ENCODE data around the gene CSNK1G2. TPM values are rescaled to one million over a fixed set of nuclear protein-coding genes. Genes with fewer than 3 reads are reported as not detected.

CSNK1G2 gene
- total RNA-seq, 4 donors from 2014 or later = 34.1 to 52.6 (median 48.5) TPM

DNA sequence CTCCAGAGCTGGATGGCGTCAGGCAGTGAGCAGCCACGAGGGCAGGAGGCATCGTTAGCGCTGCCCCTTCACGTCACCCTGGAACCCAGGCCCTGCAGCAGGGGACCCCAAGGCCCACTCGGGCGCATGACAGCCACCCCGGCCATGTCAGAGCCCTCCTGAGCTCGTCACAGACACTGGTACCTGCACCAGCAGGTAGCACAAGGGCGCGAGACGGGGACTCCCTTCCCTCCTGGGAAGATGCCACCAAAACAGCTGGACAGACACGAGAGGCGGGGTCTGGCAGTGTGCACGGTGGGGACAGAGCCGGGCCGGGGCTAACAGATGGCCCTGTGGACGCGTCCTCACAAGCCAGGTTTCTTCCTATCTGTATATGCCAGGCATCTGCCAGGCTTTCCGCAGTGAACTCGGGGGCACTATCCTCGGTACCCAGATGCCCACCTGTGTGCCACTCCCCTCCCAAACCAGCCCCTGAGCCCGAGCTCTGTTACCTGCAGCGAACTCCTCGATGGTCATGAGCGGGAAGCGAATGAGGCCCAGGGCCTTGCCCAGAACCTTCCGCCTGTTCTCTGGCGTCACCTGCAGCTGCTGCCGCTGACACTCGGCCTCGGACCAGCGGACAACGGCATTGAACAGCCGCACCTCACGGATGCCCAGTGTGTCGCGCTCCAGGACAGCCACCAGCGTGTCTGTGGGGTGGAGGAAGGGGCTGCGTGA is 48.7 kb downstream of the CSNK1G2 start:
- Histone ChIP-seq H3K9me3 (no peaks in the 10 kb centered on the region), H3K4me3 (no peak overlapping the region), H3K4me1 (no peaks in the 10 kb centered on the region), H3K27ac (replicated peaks in 1 of 4) (no peak overlapping the region), H3K36me3 (peaks cover 40 to 98% (median 82%) of the 10 kb centered on the region in 4 donors), H3K27me3 (no peaks in the 10 kb centered on the region)
- TF ChIP-seq EP300 (IDR thresholded peaks at IDR 0.05) (no peak), POLR2A (IDR thresholded peaks at IDR 0.05; ENCODE audit: low read depth) (no peak), POLR2AphosphoS5 (IDR thresholded peaks at IDR 0.05) (no peak)
- TF ChIP-seq, protein P1, sequence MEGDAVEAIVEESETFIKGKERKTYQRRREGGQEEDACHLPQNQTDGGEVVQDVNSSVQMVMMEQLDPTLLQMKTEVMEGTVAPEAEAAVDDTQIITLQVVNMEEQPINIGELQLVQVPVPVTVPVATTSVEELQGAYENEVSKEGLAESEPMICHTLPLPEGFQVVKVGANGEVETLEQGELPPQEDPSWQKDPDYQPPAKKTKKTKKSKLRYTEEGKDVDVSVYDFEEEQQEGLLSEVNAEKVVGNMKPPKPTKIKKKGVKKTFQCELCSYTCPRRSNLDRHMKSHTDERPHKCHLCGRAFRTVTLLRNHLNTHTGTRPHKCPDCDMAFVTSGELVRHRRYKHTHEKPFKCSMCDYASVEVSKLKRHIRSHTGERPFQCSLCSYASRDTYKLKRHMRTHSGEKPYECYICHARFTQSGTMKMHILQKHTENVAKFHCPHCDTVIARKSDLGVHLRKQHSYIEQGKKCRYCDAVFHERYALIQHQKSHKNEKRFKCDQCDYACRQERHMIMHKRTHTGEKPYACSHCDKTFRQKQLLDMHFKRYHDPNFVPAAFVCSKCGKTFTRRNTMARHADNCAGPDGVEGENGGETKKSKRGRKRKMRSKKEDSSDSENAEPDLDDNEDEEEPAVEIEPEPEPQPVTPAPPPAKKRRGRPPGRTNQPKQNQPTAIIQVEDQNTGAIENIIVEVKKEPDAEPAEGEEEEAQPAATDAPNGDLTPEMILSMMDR (IDR thresholded peaks at IDR 0.05) = no peak
- intact Hi-C loops (cut with DNase I) = no loop called here
- 95% methylated on average over 27 of the region's 40 CpGs for WGBS
- no peak for DNase-seq (ENCODE audit: extremely low spot score)

DNA sequence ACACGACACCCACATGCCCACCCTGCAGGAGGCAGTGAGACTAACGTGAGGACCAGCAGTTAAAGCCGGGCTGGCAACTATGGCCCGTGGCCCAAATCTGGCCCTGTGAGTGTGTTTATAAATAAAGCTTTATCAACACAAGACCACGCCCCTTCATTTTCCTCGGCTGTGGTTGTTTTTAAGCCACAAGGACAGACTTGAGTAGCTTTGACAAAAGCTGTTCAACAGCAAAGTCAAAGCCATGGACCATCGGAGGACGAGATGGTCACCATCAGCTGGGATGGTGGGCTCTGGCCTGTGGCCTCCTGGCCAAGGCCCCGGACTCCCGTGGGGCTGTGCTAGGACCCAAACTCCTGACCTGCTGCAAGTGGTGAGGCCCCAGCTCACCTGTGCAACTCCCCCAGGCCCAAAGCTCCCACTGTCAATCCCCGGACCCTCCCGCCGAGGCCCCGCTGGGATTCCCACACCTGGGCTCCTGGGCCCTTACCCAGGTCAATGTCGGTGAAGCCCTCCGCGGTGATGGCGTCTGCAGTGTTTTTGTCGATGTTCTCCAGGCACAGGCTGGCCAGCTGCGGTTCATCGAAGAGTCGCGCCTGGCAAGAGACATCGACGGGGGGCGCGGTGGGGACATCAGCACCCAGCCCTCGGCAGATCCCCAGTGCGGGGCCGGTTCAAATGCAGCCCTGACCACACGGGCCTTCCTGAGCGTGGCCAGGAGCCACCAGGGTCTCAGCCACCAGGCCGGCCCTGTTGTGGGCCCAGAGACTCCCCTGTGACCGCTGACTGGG is 49.5 kb downstream of the CSNK1G2 start:
- no peak overlapping the region for H3K27ac ChIP-seq (replicated peaks in 1 of 4)
- H3K27me3 ChIP-seq = no peaks in the 10 kb centered on the region
- H3K4me3 ChIP-seq = no peak overlapping the region
- no peaks in the 10 kb centered on the region for H3K9me3 ChIP-seq
- intact Hi-C loops (cut with DNase I) = no loop called here
- TF ChIP-seq POLR2A (IDR thresholded peaks at IDR 0.05; ENCODE audit: low read depth) (no peak), POLR2AphosphoS5 (IDR thresholded peaks at IDR 0.05) (no peak), EP300 (IDR thresholded peaks at IDR 0.05) (no peak)
- TF ChIP-seq, protein P1 (IDR thresholded peaks at IDR 0.05) = no peak
- no peak for DNase-seq (ENCODE audit: extremely low spot score)
- H3K4me1 ChIP-seq = no peaks in the 10 kb centered on the region
- 97% methylated on average over 20 of the region's 34 CpGs for WGBS
- H3K36me3 ChIP-seq = peaks cover 40 to 98% (median 76%) of the 10 kb centered on the region in 4 donors

DNA sequence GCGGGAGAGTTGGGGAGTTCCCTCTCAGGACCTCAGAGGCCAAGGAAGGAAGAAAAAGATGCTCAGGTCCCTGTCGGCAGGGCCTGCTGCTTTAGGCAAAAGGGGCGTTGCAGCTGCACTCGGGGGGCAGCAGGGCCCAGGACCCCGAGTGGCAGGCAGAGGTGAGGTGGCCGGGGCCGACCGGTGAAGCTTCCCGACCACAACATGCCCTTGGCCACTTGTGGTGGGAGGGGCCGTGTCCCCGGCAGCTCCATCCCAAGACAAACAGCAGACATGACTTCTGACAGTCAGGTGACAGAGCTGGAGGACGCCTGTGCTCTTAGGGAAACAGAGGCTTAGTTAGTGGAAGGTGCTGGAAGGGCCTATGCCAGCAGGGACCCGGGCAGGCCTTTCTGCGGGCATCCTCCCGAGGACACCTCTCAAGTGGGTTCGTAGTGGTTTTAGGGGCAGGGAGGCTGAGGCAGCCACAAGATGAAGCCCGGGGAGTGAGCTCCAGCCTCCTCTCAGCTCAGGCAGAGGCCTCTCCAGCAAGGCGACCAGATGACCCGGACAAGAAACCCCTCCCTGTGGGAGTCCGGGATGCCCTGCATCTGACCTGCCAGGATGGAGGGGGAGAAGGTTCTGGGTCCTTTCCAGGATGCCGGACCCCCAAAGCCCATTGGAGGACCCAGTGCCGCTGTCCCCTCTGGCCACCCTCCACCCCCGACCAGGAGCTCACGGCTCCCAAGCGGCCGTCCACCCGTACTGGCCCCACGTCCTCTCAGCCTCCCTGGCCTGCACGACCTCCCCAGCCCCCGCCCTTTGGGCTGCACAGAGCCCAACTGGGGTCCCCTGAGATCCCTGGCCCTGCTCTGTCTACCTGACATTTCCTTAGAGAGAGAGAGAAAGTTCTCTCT is 50.3 kb downstream of the CSNK1G2 start:
- DNase-seq (ENCODE audit: extremely low spot score) = no peak
- no peak overlapping the region for H3K27ac ChIP-seq (replicated peaks in 1 of 4)
- H3K4me3 ChIP-seq = no peak overlapping the region
- intact Hi-C loops (cut with DNase I) = no loop called here
- no peaks in the 10 kb centered on the region for H3K9me3 ChIP-seq
- no peaks in the 10 kb centered on the region for H3K4me1 ChIP-seq
- no peaks in the 10 kb centered on the region for H3K27me3 ChIP-seq
- 84% methylated on average over 28 of the region's 30 CpGs for WGBS
- no peak for TF ChIP-seq POLR2A (IDR thresholded peaks at IDR 0.05; ENCODE audit: low read depth)
- TF ChIP-seq EP300 (IDR thresholded peaks at IDR 0.05) = no peak
- TF ChIP-seq, protein P1 (IDR thresholded peaks at IDR 0.05) = no peak
- no peak for TF ChIP-seq POLR2AphosphoS5 (IDR thresholded peaks at IDR 0.05)
- H3K36me3 ChIP-seq = peaks cover 39 to 98% (median 74%) of the 10 kb centered on the region in 4 donors

DNA sequence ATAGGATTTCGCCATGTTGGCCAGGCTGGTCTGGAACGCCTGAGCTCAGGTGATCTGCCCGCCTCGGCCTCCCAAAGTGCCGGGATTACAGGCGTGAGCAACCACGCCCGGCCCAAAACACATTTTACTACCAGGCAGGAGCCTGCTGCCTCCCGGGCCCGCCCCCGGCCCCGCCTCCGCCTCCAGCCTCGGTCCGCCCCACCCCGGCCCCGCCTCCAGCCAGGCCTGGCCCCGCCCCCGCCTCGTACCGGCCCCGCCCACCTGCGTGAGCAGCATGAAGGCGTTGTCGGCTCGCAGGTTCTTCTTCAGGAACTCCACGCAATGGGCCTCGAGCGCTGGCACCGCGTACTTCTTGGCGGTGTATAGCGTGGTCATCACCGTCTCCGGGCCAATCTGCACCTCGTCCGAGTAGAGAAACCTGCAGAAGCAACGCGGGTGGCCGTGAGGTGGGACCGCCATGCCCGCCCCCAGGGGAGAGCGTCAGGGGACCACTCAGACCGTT is 51.8 kb downstream of the CSNK1G2 start:
- intact Hi-C loops (cut with DNase I) = no loop called here
- DNase-seq (ENCODE audit: extremely low spot score) = no peak
- TF ChIP-seq POLR2AphosphoS5 (IDR thresholded peaks at IDR 0.05) (no peak), EP300 (IDR thresholded peaks at IDR 0.05) (no peak), POLR2A (IDR thresholded peaks at IDR 0.05; ENCODE audit: low read depth) (no peak)
- TF ChIP-seq, protein P1 (IDR thresholded peaks at IDR 0.05) = no peak
- WGBS = 96% methylated on average over 5 of the region's 44 CpGs
- Histone ChIP-seq H3K9me3 (no peaks in the 10 kb centered on the region), H3K27ac (replicated peaks in 1 of 4) (no peak overlapping the region), H3K36me3 (peaks cover 35 to 98% (median 71%) of the 10 kb centered on the region in 4 donors), H3K27me3 (no peaks in the 10 kb centered on the region), H3K4me1 (no peaks in the 10 kb centered on the region), H3K4me3 (no peak overlapping the region)

Data from esophagus muscularis mucosa (tissue), 4 donors.